B cell (primary cell): ENCODE results near the gene SPEG. TPM values are rescaled to one million over a fixed set of nuclear protein-coding genes. Genes with fewer than 3 reads are reported as not detected.

ENCODE experiments used
- ATAC-seq: fragments of 200-7000 bp; cut with Tn5 transposase; one replicate; pipeline ENCODE4 v1.10.0; 2021; ENCODE audit warnings: low read depth, mild to moderate bottlenecking, moderate number of reproducible peaks, moderate library complexity
- CTCF ChIA-PET: fragments of 350-600 bp; sonication (Branson Sonifier 250); formaldehyde crosslinking; loops from one replicate; lab custom pipeline; 2021; ENCODE audit warnings: antibody characterized with exemption, inconsistent platforms; lab: Charles Lee
- POLR2A ChIA-PET: fragments of 350-600 bp; sonication (Branson Sonifier 250); formaldehyde crosslinking; loops from one replicate; lab custom pipeline; 2021; ENCODE audit warnings: antibody characterized with exemption; lab: Charles Lee
- DNase-seq: peaks from one replicate; pipeline ENCODE4 v3.0.0; 2013
- H2AFZ ChIP-seq: 2 replicates; pipeline ENCODE4 v1.6.1; 2012; ENCODE audit warnings: mild to moderate bottlenecking, low read depth, low read length; ENCODE audit not compliant: insufficient read depth, poor library complexity, severe bottlenecking
- H3K27ac ChIP-seq, 2 donors: 1 replicate in 1 of 2; 2 replicates in 1 of 2; pipeline ENCODE4 v1.5.1; 2012 to 2013; ENCODE audit warnings: low read length in 2 of 2, mild to moderate bottlenecking in 2 of 2, moderate library complexity in 1 of 2
- H3K27me3 ChIP-seq, 4 experiments: fragments of 200-600 bp in 1 of 4; sonication (generic) in 1 of 4; replicated peaks in 1 of 4; 1 replicate in 2 of 4; 2 replicates in 2 of 4; pipeline versions ENCODE4 v1.6.1 to v1.7.0; 2013 to 2016; ENCODE audit warnings: low read length in 3 of 4, mild to moderate bottlenecking in 2 of 4, mixed read lengths in 1 of 4, moderate library complexity in 1 of 4; ENCODE audit not compliant: insufficient read depth in 4 of 4, control insufficient read depth in 3 of 4; ENCODE audit errors: control extremely low read depth in 1 of 4
- H3K36me3 ChIP-seq, 2 experiments: replicated peaks in 1 of 2; 1 replicate in 1 of 2; 2 replicates in 1 of 2; pipeline versions ENCODE4 v1.6.1 to v1.7.1; 2013; ENCODE audit warnings: low read length in 1 of 2; ENCODE audit not compliant: insufficient read depth in 2 of 2, control insufficient read depth in 1 of 2; ENCODE audit errors: control extremely low read depth in 1 of 2, extremely low read depth in 1 of 2
- H3K4me1 ChIP-seq, 2 donors: fragments of 200-600 bp in 1 of 2; sonication (generic) in 1 of 2; 1 replicate in 1 of 2; 2 replicates in 1 of 2; pipeline versions ENCODE4 v1.5.1 to v1.6.1; 2013 to 2017; ENCODE audit warnings: low read length in 2 of 2; ENCODE audit not compliant: control insufficient read depth in 2 of 2, insufficient read depth in 2 of 2
- H3K4me2 ChIP-seq: replicated peaks from 2 replicates; pipeline ENCODE3; 2012; ENCODE audit warnings: mild to moderate bottlenecking, low read depth, low read length; ENCODE audit not compliant: poor library complexity, severe bottlenecking
- H3K4me3 ChIP-seq, 5 experiments: fragments of 200-600 bp in 1 of 5; sonication (generic) in 1 of 5; 1 replicate in 3 of 5; 2 replicates in 2 of 5; pipeline versions ENCODE4 v1.5.1 to v1.7.0; 2011 to 2016; ENCODE audit warnings: low read length in 4 of 5, mild to moderate bottlenecking in 4 of 5, low read depth in 2 of 5, control low read depth in 1 of 5, moderate library complexity in 1 of 5; ENCODE audit not compliant: insufficient read depth in 1 of 5; ENCODE audit errors: control extremely low read depth in 1 of 5, extremely low read depth in 1 of 5
- H3K79me2 ChIP-seq: fragments of 200-600 bp; sonication (generic); one replicate; pipeline ENCODE4 v1.6.0; 2016; ENCODE audit warnings: low read length; ENCODE audit not compliant: control insufficient read depth, insufficient read depth
- H3K9ac ChIP-seq: fragments of 200-600 bp; sonication (generic); 2 replicates; pipeline ENCODE4 v1.6.1; 2017; ENCODE audit warnings: mild to moderate bottlenecking, low read length, moderate library complexity
- H3K9me3 ChIP-seq, 3 donors: one replicate each; pipeline versions ENCODE4 v1.6.1 to v1.7.1; 2013; ENCODE audit warnings: low read length in 2 of 3; ENCODE audit not compliant: control insufficient read depth in 2 of 3, insufficient read depth in 1 of 3; ENCODE audit errors: control extremely low read depth in 1 of 3
- H4K20me1 ChIP-seq: 2 replicates; pipeline ENCODE4 v1.6.0; 2012; ENCODE audit warnings: mild to moderate bottlenecking, low read length; ENCODE audit not compliant: insufficient read depth, control insufficient read depth, poor library complexity, severe bottlenecking
- H3K27ac Mint-ChIP-seq: one replicate; pipeline ENCODE4 v1.8.0; 2021; ENCODE audit warnings: mixed read lengths
- H3K27me3 Mint-ChIP-seq: one replicate; pipeline ENCODE4 v1.8.0; 2021; ENCODE audit warnings: mixed read lengths
- H3K4me1 Mint-ChIP-seq: one replicate; pipeline ENCODE4 v1.8.0; 2021; ENCODE audit warnings: mixed read lengths
- H3K4me3 Mint-ChIP-seq: one replicate; pipeline ENCODE4 v1.8.0; 2021; ENCODE audit warnings: mixed read lengths
- H3K9me3 Mint-ChIP-seq: one replicate; pipeline ENCODE4 v1.8.0; 2022; ENCODE audit warnings: mixed read lengths; ENCODE audit not compliant: insufficient read depth
- CTCF ChIP-seq: fragments of 200-600 bp; IDR thresholded peaks from one replicate; pipeline ENCODE4 v1.8.0; 2022; ENCODE audit warnings: antibody characterized with exemption, mild to moderate bottlenecking
- EZH2 ChIP-seq: IDR thresholded peaks from 2 replicates; pipeline ENCODE4 v1.6.1; 2012; ENCODE audit warnings: borderline replicate concordance, low read depth, mild to moderate bottlenecking, moderate library complexity, low read length; ENCODE audit not compliant: insufficient read depth, poor library complexity, severe bottlenecking
- WGBS: methylation state at CpG from one replicate; pipeline ENCODE4 v1.1.5; 2013; ENCODE audit warnings: missing lambda C conversion rate; ENCODE audit not compliant: insufficient coverage; 5-methylcytosine and 5-hydroxymethylcytosine counted together
- intact Hi-C: fragments of 100-400 bp; cut with micrococcal nuclease; formaldehyde crosslinking; loops from one replicate; pipeline ENCODE4 v1.10.0; 2022
- polyA plus RNA-seq: library from polyadenylated mRNA; depleted of rRNA; stranded (reverse); fragments of >200 nt; gene quantifications from 2 replicates; pipeline ENCODE4 v1.2.3, GENCODE V29; 2012
- total RNA-seq, 2 donors: library from RNA; stranded (reverse); fragments of 120-200 nt in 1 of 2; gene quantifications; 1 replicate in 1 of 2; 2 replicates in 1 of 2; pipeline versions ENCODE4 v1.2.3 to v1.2.4, GENCODE V29; 2013 to 2022

Gene SPEG
- total and polyA plus RNA-seq, 2 donors (not counting 1 experiment from before 2014, with no cell fraction given): 0.03 to 0.74 TPM

DNA sequence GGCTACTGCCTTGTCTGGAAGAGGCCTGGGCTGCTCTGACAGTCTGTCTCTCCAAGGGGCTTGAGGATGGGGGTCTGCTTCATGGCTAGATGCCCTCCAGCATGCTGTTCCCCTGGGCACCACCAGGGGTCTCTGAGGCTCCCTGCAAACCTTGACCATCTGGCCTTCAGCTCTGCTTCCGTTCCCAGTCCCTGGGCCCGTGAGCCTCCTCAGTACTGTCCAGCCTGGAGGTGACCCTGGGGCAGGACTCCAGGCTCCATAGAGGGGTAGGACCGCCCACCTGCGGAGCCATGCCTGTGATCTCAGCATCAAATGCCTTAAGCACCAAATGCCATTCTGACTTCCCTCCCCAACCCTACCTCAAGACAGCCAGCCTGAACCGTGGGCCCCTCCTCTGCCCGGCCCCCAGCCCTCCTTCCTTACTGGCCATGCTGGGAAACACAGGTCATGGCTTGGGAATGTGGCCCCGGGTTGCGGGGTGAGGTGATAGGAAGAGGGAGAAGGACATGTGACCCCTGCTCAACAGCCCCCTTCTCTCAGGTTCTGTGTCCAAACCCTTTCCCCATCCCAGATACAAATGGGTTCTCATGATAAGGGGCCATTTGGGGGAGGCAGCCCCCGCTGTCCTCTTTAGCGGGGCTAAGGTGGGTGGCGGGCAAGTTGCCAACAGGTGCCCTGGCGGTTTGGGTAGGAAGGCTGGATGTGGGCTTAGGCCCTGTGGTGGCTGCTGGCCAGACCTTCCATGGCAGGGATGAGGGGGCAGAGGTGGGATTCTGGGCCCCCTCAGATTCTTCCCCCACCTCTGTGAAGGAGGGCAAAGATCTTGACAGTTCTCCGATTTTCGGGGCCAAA, 25.0 kb downstream of the SPEG start:
- no peaks in the 10 kb centered on the region for H3K9me3 ChIP-seq
- 68% methylated on average over 10 of the region's 14 CpGs for WGBS
- POLR2A ChIA-PET: no interaction called here
- H3K9me3 Mint-ChIP-seq: no peaks in the 10 kb centered on the region
- H3K27me3 ChIP-seq: peaks cover 0 to 17% (median 2%) of the 10 kb centered on the region in 4 experiments
- H3K27ac Mint-ChIP-seq: no peak overlapping the region
- peaks cover 3% of the 10 kb centered on the region for H3K4me1 Mint-ChIP-seq
- no peaks in the 10 kb centered on the region for H3K79me2 ChIP-seq
- H3K9ac ChIP-seq: no peak overlapping the region
- H3K4me2 ChIP-seq: no peak overlapping the region
- CTCF ChIA-PET: interaction anchor here (1.0 to 12.6 kb wide), 5 partner anchors 9 to 71 kb away, joined by 3 to 146 read pairs (median 3); no protein-coding TSS in a partner anchor
- H4K20me1 ChIP-seq: no peaks in the 10 kb centered on the region
- no peak overlapping the region for H3K27ac ChIP-seq
- DNase-seq (peak; percentile 58), ATAC-seq (peak; percentile 62)
- intact Hi-C loops: loop anchor here (1.0 to 2.0 kb wide), 2 partner anchors 57 to 71 kb away; no protein-coding TSS in a partner anchor
- H3K4me3 Mint-ChIP-seq: no peak overlapping the region
- TF ChIP-seq CTCF: peak; percentile 85
- TF ChIP-seq EZH2: no peak
- H3K36me3 ChIP-seq: no peaks in the 10 kb centered on the region
- no peak overlapping the region for H2AFZ ChIP-seq
- H3K27me3 Mint-ChIP-seq: peaks cover 21% of the 10 kb centered on the region
- H3K4me1 ChIP-seq: no peaks in the 10 kb centered on the region
- H3K4me3 ChIP-seq: no peak overlapping the region

- no peak overlapping the region for H3K27ac Mint-ChIP-seq
- Histone ChIP-seq H3K4me2 (no peak overlapping the region), H3K9ac (no peak overlapping the region), H3K36me3 (no peaks in the 10 kb centered on the region), H4K20me1 (no peaks in the 10 kb centered on the region), H3K27me3 (peaks cover 0 to 15% (median 2%) of the 10 kb centered on the region in 4 experiments), H3K9me3 (no peaks in the 10 kb centered on the region), H3K4me1 (no peaks in the 10 kb centered on the region), H3K4me3 (no peak overlapping the region), H2AFZ (no peak overlapping the region), H3K79me2 (no peaks in the 10 kb centered on the region), H3K27ac (no peak overlapping the region)
- ChIA-PET POLR2A (no interaction called here), CTCF (interaction anchor here (12.6 kb wide), 1 partner anchor 70 kb away, joined by 146 read pairs; no protein-coding TSS in a partner anchor)
- H3K27me3 Mint-ChIP-seq: peaks cover 21% of the 10 kb centered on the region
- ATAC-seq: no peak
- intact Hi-C loops: no loop called here
- H3K4me1 Mint-ChIP-seq: peaks cover 3% of the 10 kb centered on the region
- no peak overlapping the region for H3K4me3 Mint-ChIP-seq
- no peaks in the 10 kb centered on the region for H3K9me3 Mint-ChIP-seq
- DNase-seq: no peak
- 68% methylated on average over 17 of the region's 18 CpGs for WGBS
- TF ChIP-seq CTCF: no peak
- TF ChIP-seq EZH2: no peak
Observed at GRCh38 chr2:219460424-219460926, 25.8 kb downstream of the SPEG start.
